NCI-H526 treated with DMSO at 0.1 percent for 48 hours (cell line): Measurements from ENCODE around the gene IFITM10.
"Not testable (repeated sequence)": the region's sequence is repeated elsewhere in the genome, so short reads cannot be mapped to it uniquely, and the experiment has no call there.

Source experiments
- DNase-seq: peaks from one replicate; lab custom pipeline; 2025; lab: John Stamatoyannopoulos, UW

IFITM10 gene

DNA sequence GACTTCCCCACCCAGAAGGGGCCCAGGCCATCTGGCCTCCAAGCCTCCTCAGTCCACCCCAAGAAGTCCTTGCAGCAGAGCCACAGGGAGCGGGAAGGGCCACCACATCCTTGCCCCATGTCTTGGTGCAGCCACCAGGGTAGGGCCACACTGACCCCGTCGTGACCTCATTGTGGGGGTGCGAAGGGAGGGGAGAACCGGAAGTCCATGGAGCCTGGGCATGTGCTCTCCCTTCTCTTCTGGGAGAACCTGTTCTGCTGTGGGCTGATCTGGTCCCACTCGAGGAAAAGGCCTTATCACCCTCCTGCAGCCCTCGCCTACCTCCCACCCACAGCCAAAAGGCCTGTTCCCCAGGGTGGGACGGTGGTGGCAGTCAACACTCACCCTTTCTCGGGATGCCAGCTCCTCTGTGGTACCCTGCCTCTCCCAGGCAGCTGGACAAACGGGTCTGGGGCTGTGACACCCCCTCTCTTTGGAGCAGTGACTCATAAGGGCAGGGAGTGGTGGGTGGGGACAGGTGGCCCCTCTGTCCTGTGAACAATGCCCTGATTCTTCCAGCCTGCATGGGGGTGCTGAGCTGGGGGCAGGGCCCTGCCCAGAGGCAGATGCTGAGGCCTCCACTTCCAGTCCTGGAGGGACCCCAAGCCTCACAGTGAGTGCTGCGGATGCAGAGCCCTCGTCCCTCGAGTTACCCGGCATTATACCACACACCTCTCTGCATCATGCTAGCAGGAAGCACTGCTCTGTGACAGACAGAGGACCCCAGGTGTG, 27.9 kb upstream of the IFITM10 start:
- no peak for DNase-seq

DNA sequence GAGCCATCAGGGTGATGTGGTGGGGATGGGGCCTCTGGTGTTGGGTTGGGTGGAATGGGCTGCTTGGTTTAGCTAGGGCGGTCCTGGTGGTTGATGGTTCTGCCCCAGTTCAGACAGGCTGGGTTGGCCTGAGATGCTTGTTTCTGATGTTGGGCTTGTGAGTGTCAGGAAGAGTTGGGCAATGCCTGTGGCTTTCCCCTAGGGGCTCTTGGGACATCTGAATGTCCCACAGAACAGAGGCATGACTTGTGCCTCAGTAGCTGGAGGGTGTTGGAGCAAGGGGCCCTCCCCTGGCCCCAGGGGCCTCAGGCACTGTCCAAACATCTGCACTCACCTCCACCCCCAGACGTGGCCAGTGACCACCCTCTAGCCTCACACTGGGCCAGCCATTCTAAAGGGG, 27.3 kb upstream of the IFITM10 start:
- no peak for DNase-seq

DNA sequence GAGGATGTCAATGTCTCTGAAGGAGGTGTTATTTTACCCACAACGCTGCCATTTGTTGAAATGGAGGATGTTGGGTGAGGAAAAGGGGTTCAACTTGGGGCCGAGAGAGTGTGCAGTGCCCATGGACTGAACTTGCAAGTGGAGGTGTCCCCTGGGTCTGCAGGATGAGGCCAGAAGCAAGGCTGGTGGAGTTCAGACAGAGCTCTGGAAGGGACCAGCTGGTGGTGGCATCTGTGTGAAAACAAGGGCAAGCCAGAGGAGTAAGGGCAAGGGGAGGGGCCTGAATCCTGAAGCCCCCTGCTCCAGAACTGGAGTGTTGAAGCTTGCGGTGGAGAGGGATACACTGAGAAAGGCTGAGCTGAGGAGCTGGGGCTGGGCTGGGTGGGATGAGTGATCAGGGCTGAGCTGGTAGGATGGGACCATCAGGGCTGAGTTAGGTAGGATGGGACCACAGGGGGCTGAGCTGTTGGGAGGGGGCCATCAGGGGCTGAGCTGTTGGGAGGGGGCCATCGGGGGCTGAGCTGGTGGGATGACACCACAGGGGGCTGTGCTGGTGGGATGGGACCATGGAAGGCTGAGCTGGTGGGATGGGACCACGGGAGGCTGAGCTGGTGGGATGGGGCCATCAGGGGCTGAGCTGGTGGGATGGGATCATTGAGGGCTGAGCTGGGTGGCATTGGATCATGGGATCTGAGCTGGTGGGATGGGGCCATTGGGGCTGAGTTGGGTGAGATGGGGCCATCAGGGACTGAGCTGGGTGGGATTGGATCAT, 26.7 kb upstream of the IFITM10 start:
- DNase-seq = no peak

DNA sequence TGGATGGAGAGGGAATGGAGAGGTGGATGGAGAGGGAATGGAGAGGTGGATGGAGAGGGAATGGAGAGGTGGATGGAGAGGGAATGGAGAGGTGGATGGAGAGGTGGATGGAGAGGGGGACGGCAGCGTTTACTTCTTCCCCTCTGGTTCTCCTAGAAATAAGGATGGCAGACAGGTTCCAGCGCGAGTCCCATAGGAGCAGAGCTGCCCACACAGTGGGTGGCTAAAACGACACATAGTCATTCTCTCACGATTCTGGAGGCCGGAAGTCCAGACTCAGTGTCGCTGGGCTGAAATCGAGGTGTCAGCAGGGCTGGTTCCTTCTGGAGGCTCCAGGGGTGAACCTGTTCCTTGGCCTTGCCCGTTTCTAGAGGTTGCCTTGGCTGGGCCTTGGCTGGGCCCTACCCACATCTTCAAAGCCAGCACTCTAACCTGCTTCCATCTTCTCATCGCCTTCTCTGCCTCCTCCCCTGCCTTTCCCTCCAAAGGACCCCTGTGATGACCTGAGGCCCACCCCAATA, 26.0 kb upstream of the IFITM10 start:
- DNase-seq = no peak

DNA sequence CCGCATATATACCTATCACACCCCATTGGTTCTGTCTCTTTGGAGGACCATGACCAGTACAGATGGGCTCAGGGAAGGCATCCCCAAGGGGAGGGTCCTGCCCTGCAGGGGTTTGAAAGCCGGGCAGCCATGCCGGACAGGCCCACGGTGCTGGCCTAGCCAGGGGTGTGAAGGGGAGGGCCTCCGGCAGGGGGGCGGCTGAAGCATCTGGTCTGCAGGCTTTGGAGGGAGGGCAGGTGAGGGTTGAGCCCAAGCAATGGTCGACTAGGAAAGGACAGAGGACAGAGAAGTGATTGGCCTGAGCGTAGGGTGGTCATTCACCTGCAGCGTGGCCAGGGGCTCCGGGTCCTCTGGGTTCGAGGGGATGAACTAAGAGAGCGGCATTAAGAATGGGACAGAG, 24.5 kb upstream of the IFITM10 start:
- no peak for DNase-seq

DNA sequence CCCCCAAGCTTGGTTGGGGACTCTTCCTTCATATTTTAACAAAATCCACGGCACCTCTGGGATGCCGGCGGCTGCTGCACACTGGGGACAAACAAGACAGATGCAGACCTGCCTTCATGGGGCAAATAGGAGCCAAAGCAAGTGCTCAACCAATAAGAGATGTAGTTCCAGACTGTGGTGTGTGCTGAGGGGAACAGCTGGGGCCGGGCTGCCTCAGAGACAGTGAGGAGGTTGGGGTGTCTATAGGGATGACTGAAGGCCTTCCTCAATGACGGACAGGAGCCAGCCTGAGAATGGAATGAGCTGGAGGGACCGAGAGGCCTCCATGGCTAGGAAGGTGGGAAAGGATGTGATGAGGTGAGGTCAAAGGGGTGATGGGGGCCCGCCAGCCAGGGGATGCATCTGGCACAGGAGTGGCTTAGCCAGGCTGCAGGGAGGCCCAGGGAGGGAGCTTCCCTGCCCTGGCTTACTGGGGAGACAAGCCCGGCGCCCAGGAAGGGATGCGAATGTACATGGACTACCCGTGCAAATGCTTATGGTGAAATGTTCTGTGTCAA, 23.7 kb upstream of the IFITM10 start:
- no peak for DNase-seq

DNA sequence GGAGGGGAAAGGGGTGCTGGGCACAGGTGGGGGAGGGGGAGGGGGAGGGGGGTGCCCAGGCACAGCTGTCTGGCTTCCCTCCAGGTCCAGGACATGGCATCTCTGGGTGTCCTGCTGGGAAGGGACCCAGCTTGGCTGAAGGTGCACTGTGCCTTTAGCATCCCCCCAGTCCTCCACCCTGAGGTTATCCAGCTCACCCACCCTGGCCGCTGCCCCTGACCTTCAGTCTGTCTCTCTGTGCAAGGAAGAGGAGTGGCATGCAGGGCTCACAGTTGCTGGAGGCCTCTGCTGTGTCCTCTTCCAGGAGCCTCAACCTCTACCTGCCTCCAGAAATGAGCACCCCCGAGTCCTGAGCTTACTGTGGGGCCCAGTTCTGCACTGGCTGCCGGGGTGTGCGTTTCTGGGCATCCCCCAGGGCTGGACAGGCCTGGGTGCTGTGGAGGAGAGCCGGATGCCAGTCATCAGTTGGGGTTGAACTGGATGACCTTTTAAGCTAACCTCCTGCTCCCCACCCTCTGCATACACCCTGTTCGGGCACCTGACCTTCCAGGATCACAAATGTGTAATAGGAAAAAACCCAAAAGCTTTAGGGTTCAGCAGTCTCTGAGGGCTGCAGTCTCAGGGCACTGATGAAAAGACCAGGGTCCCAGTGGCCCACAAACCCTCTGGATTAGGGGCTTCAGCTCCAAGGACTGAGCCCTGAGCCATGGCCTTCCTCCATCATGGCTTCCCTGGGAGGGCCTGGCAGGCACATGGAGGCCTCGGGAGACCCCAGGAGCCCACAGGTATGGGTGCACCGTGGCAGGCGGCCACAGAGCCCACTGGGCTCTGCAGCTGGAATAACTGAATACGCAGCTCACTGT, 23.0 kb upstream of the IFITM10 start:
- no peak for DNase-seq

DNA sequence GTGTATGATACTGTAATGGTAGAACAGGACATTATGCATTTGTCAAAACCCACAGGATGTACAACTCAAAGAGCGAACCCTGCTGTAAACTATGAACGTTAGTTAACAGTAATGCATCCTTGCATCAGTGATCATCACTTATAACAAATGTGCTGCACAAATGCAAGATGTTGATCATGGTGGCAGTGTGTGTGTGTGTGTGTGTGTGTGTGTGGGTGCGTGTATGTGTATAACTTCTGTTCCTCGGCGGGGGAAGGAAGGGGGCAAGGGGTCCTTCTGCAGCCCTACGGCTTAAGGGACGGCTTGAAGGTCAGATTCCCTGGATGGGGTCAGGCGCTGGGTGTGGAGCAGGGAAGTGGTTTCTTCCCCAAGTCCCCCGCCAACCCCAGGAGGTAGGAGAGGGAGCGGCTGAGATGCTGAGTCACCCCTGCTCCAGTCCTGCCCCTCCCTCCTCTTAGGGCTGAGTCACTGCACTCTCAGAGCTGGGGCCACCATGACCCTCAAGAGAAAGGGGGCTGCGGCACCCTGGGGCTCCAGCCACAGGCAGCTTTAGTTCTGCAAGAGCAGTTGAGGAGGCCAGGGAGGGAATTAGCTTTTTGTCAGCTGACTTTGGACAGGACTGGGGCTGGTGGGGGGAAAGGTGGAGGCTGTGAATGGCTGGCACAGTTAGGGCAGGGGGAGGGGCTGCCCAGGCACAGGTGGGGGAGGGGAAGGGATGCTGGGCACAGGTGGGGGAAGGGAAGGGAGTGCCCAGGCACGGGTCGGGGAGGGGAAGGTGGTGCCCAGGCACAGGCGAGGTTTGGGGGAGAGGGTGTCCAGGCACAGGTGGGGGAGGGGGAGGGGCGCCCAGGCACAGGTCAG, 22.1 kb upstream of the IFITM10 start:
- DNase-seq = no peak

DNA sequence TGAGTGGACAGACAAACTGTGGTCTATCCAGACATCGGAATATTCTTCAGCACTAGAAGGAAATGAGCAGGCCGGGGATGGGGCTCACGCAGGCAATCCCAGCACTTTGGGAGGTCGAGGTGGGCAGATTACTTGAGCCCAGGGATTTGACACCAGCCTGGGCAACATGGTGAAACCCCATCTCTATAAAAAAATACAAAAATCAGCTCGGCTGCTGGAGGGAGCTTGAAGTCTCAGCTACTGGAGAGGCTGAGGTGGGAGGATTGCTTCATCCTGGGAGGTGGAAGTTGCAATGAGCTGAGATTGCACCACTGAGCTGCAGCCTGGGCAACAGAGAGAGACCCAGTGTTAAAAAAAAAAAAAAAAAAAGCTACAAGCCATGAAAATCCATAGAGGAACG, 21.3 kb upstream of the IFITM10 start:
- DNase-seq = no peak

DNA sequence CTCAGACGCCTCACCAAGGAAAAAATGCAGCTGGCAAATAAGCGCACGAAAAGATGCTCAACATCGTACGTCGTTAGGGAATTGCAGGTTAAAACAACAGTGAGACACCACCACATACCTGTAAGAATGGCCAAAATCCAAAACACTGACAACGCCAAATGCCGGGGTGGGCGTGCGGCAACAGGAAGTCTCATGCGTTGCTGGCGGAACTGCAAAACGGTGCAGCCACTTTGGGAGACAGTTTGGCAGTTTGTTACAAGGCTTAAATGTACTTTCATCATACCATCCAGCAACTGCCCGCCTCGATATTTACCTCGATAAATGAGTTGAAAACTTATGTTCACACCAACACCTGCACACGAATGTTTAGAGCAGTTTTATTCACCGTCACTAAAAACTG, 20.9 kb upstream of the IFITM10 start:
- DNase-seq = no peak

DNA sequence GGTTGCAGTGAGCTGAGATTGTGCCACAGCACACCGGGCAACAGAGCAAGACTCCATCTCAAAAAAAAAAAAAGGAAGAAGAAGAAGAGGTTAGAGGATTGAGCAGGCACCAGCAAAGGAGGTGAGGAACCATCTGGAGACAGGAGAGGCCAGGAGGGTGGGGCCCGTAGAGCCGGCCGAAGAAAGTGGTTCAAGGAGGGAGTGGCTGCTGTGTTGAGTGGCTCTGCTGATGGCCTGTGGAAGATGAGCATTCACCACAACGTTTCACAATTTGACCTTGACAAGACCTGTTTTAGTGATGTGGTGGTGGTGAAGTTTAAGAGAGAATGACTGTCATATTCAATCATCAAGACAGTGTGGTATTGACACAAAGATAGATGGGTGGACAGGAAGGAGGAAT, 20.1 kb upstream of the IFITM10 start:
- DNase-seq = no peak

DNA sequence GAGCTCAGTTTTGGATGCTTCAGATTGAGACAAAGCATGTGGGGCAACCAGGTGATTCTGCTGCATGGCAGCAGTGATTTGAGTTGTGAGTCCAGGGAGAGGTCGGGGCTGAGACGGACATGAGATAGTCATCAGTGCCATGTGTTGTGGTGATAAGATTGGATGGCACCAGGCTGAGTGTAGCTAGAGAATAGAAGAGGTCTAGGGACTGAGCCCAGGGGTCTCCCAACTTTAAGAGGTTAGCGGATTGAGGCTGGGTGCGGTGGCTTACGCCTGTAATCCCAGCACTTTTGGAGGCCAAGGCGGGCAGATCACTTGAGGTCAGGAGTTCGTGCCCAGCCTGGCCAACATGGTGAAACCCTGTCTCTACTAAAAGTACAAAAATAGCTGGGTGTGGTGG, 19.7 kb upstream of the IFITM10 start:
- DNase-seq = no peak

DNA sequence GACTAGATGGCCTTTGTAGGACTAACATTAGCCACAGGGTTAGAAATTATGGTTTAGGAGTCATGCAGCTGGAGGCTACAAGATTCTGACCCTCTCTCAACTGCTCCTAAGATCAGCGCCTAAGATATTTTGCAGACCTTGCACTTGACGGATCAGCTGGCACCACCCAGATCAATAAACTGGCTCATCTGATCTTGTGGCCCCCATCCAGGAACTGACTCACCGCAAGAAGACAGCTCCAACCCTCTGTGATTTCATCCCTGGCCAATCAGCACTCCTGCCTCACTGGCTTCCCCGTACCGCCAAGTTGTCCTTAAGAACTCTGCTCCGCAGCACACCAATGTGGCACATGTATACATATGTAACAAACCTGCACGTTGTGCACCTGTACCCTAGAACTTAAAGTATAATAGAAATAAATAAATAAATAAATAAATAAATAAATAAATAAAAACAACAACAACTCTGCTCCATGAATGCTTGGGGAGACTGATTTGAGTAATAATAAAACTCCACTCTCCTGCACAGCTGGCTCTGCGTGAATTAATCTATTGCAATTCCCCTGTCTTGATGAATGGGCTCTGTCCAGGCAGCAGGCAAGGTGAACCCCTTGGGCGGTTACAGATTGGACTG, 19.0 kb upstream of the IFITM10 start:
- DNase-seq = not testable (repeated sequence)

DNA sequence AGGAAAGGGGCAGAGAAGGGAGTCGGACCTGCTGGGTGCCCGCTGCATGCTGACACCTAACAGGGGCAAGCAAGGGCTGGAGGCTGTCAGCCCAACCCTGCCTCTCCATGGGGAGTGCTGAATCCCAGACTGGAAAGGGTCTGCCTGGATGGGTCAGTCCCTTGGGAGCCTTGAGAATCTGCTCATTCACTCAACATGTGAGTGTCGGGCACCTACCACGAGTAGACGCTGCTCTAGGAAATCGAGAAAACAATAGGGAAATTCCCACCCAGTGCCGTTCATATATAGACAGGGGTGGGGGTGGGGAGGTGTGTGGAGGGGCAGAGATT, 17.7 kb upstream of the IFITM10 start:
- no peak for DNase-seq

DNA sequence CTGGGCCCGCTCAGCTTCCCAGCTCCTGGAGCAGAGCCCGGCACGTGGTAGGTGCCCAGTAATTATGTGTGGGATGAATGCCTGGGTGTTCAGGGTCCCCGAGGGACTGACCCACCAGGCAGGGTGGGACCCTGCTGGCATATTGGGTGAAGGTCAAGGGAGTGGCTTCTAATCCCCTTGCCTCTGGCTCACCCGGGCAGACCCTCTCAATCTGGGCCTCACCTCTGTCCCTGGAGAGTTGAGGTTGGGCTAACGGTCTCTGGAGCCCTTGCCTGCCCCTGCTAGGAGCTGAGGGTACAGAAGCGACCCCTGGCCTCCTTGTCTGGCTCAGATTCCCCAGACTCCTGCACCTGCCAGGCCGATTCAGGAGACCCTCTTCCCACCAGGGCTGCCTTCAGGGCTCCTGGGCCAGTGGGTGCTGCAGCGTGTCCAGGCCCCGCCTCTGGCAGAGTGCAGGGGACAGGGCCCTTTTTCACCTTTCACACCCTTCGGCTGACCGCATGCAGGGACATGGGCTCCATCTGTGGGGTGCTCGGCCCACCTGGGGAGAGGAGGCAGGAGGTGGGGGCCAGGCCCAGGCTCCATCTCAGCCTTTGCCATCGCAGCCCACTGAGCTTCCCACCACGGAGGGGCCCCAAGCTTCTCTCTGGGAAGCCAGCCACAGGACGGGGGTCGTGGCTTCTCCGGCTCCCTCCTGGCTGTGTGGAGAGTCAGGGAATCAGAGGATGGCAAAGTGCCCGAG, 17.2 kb upstream of the IFITM10 start:
- no peak for DNase-seq

DNA sequence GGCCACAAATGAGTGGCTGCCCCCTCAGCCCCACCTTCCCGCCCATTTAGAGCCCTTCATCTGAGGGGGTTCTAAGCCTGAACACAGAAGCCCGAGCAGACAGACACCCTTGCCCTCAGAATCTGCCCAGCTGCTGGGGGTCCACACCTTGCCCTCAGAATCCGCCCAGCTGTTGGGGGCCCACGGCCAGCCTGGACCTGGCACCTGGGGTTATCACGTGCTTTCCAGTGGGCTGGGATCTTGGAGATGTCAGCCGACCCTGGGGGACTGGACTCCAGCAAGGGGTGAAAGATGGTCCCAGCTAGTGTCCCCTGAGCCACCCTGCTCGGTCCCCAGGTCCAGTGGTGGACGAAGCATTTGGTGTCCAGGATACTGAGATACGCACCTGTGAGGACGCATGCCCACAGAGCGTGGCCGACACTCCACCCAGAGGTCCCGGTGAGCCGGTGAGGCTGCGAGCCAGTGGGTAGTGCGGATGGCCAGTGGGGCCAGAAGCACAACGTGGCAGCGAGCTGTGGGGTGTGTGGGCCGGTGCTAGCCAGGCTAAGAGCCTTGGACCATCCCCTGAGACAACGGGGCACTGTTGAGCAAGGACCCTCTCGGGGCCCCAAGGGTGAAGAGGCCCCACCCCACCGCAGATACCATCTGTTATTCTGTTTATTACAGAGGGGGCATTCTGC, 16.5 kb upstream of the IFITM10 start:
- no peak for DNase-seq

DNA sequence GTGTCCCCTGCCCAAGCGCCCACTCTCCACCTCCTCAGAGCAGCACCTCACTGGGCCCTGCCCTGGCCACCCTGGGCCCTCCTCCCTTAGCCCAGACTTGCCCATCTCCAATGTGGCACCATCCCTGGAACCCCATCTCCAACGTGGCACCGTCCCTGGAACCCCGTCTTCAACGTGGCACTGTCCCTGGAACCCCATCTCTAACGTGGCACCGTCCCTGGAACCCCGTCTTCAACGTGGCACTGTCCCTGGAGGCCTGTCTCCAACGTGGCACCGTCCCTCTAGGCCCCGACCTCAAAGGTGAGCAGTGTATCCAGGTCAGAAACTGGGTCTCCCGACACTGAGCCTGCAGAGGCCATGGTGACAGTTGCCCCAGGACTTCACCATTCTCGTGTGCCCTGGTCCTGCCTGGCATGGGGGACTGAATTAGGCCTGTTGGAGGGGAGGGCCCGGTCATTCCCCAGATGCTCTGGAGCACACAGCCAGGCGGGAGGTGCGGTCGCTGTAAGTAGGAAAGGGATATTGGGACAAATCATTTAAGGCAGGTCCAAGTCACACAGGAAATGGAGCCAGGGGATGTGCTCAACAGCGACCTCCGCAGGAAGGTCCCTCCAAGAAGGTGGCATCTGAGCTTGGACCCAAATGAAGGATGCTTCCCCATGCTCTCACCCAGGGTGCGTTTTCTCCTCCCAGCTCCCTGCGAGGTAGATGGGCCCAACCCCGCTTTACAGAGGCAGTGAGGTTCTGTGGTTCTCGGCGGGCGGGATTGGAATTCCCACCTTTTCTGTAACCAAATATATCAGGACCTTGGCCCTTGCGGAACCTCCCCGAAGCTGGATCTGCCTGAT, 15.7 kb upstream of the IFITM10 start:
- DNase-seq = no peak
